ENCODE measurements around the gene REELD1.
A peak's percentile ranks its signal among the peaks of the same experiment; 100 is the strongest.

The REELD1 gene

GRCh38 chr4:146214238-146214637, at the start of gene REELD1:
TSS of gene REELD1 (plus strand) at chr4:146214538. CDS start at chr4:146216953, 2,415 bp downstream.
- no peak for DNase-seq

- DNase-seq = no peak
These were observed 49.1 kb upstream of the REELD1 start for GRCh38 chr4:146165221-146165620.

GRCh38 chr4:146165840-146166239, 48.5 kb upstream of the REELD1 start:
- DNase-seq = no peak

- no peak for DNase-seq
These were observed 44.2 kb upstream of the REELD1 start for GRCh38 chr4:146170149-146170548.

- DNase-seq = peak; percentile 56
These were observed 38.5 kb upstream of the REELD1 start, which contains the start of gene LSM6 for GRCh38 chr4:146175541-146176453. TSS of gene LSM6 (plus strand) at chr4:146175718. CDS start at chr4:146182922, 7,204 bp downstream.

GRCh38 chr4:146176891-146177290, 37.4 kb upstream of the REELD1 start:
- no peak for DNase-seq

- DNase-seq = no peak
These were observed 36.2 kb upstream of the REELD1 start for GRCh38 chr4:146178126-146178525.

- DNase-seq = no peak
These were observed 34.5 kb upstream of the REELD1 start for GRCh38 chr4:146179784-146180370.

- no peak for DNase-seq
These were observed 31.9 kb upstream of the REELD1 start for GRCh38 chr4:146182443-146182842.

GRCh38 chr4:146183209-146183608, 31.1 kb upstream of the REELD1 start:
- no peak for DNase-seq

- no peak for DNase-seq
These were observed 28.3 kb upstream of the REELD1 start for GRCh38 chr4:146186041-146186440.

- no peak for DNase-seq
These were observed 27.7 kb upstream of the REELD1 start for GRCh38 chr4:146186596-146186995.

GRCh38 chr4:146190456-146190855, 23.9 kb upstream of the REELD1 start:
- DNase-seq = no peak

- DNase-seq = no peak
These were observed 22.4 kb upstream of the REELD1 start for GRCh38 chr4:146191766-146192458.

GRCh38 chr4:146193628-146194027, 20.7 kb upstream of the REELD1 start:
- no peak for DNase-seq

GRCh38 chr4:146194212-146194611, 20.1 kb upstream of the REELD1 start:
- DNase-seq = no peak

GRCh38 chr4:146202665-146203064, 11.7 kb upstream of the REELD1 start:
- DNase-seq = no peak

- DNase-seq = no peak
These were observed 6.9 kb upstream of the REELD1 start for GRCh38 chr4:146207410-146207809.

GRCh38 chr4:146210890-146211289, 3.4 kb upstream of the REELD1 start:
- DNase-seq = no peak

- DNase-seq = no peak
These were observed 2.9 kb upstream of the REELD1 start for GRCh38 chr4:146211440-146211839.

GRCh38 chr4:146212781-146213180, 1.6 kb upstream of the REELD1 start:
- peak; percentile 23 for DNase-seq

- DNase-seq = peak; percentile 11
These were observed 8.0 kb downstream of the REELD1 start for GRCh38 chr4:146222313-146222712.

GRCh38 chr4:146224326-146224966, 10.1 kb downstream of the REELD1 start:
- no peak for DNase-seq

All from T1000 (cell line).